B cell (primary cell): ENCODE measurements around the gene MFF.

Source experiments
- CTCF ChIP-seq: fragments of 200-600 bp; IDR thresholded peaks from one replicate; pipeline ENCODE4 v1.8.0; 2022; ENCODE audit warnings: antibody characterized with exemption, mild to moderate bottlenecking
- EZH2 ChIP-seq: IDR thresholded peaks from 2 replicates; pipeline ENCODE4 v1.6.1; 2012; ENCODE audit warnings: borderline replicate concordance, low read depth, mild to moderate bottlenecking, moderate library complexity, low read length; ENCODE audit not compliant: insufficient read depth, poor library complexity, severe bottlenecking

GRCh38 chr2:227386630-227387029 lies 61.6 kb downstream of the MFF start:
- TF ChIP-seq CTCF, result no peak
- TF ChIP-seq EZH2, result no peak
